ENCODE measurements around the gene AAK1. TPM values are rescaled to one million over a fixed set of nuclear protein-coding genes. Genes with fewer than 3 reads are reported as not detected.

Gene AAK1
- total RNA-seq, 4 donors from 2014 or later: 15.5 to 28.1 (median 24.4) TPM

DNA sequence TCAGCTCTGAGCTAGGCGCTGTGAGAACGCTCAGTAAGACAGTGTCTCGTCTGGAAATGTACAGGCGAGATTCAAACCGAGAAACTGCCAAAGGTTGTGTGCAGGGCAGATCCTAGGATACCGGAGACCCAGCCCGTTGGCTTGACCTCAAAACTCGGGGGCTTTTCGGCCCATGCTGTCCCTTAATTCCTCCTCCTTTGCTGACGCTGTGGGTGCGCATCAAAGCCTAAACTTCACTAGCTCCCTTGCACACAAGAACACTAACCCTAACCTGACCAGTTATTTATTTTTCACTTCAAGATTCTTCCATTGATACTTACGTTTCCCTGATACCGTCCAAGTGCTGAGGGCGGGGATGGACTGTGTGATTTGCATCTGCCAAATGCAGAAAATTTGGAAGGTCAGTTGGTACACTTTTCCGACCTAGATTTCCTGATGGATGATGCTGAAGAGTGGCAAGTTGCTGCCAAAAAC is 1.0 kb upstream of the AAK1 start:
- 0 to 1% methylated on average over 14 to 15 of the region's 15 CpGs for WGBS, 2 donors
- intact Hi-C loops (cut with DNase I; ENCODE audit: low total_unique reads): no loop called here
- H3K4me3 ChIP-seq (ENCODE audit: low read depth, poor library complexity, severe bottlenecking): peak overlapping the region; percentile 81
- no peak for TF ChIP-seq POLR2A (IDR thresholded peaks at IDR 0.05)
- TF ChIP-seq, protein P1, sequence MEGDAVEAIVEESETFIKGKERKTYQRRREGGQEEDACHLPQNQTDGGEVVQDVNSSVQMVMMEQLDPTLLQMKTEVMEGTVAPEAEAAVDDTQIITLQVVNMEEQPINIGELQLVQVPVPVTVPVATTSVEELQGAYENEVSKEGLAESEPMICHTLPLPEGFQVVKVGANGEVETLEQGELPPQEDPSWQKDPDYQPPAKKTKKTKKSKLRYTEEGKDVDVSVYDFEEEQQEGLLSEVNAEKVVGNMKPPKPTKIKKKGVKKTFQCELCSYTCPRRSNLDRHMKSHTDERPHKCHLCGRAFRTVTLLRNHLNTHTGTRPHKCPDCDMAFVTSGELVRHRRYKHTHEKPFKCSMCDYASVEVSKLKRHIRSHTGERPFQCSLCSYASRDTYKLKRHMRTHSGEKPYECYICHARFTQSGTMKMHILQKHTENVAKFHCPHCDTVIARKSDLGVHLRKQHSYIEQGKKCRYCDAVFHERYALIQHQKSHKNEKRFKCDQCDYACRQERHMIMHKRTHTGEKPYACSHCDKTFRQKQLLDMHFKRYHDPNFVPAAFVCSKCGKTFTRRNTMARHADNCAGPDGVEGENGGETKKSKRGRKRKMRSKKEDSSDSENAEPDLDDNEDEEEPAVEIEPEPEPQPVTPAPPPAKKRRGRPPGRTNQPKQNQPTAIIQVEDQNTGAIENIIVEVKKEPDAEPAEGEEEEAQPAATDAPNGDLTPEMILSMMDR (IDR thresholded peaks at IDR 0.05): no peak
- DNase-seq (ENCODE audit: low spot score in 2 of 2): no peak

DNA sequence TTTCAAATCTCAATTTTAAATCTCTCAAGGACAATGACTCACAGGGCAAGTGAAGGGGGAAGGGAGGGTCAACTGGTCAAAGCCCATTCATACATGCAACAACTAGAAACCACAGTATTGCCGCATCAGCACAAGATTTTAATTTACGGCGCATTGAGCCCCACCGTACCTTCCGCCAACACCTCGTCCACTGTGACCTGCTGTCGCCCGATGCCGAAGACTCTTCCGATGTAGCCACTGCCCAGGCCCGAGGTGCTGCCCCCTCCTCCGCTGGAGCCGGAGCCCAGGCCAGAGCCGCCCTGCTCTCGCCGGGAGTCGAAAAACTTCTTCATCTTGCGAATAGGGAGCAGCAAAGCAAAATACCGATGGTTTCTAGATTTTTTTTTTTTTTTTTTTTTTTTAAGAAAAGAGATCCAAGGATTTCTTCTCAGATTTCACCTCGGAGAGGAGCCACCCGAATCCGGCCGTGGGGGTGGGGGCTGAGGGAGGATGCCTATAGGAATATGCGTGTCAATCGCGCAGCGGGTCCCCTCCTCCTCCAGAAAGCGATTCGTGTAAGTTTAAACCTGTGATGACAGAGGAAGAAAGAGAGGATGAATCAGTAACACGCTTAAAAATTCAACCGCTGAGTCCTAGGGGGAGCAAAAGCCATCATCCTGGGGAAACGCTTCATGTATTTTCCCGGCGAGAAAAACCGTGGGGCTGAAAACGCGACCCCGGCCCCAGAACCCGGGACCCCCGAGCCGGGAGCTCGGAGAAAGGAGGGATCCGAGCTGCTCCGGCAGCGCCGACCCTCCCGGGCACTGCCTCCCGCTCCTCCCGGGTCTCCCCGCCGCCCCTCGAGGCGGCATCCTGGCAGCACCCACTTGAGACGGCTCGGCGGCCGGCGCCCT is 584 bp downstream of the AAK1 start:
- peak in 1 of 2 donors; percentile 49 for DNase-seq (ENCODE audit: low spot score in 2 of 2)
- intact Hi-C loops (cut with DNase I; ENCODE audit: low total_unique reads): no loop called here
- H3K4me3 ChIP-seq (ENCODE audit: low read depth, poor library complexity, severe bottlenecking): peak overlapping the region; percentile 81
- TF ChIP-seq POLR2A (IDR thresholded peaks at IDR 0.05): no peak
- TF ChIP-seq, protein P1 (IDR thresholded peaks at IDR 0.05): no peak
- WGBS, 2 donors: 0 to 1% methylated on average over 44 to 46 of the region's 58 CpGs

DNA sequence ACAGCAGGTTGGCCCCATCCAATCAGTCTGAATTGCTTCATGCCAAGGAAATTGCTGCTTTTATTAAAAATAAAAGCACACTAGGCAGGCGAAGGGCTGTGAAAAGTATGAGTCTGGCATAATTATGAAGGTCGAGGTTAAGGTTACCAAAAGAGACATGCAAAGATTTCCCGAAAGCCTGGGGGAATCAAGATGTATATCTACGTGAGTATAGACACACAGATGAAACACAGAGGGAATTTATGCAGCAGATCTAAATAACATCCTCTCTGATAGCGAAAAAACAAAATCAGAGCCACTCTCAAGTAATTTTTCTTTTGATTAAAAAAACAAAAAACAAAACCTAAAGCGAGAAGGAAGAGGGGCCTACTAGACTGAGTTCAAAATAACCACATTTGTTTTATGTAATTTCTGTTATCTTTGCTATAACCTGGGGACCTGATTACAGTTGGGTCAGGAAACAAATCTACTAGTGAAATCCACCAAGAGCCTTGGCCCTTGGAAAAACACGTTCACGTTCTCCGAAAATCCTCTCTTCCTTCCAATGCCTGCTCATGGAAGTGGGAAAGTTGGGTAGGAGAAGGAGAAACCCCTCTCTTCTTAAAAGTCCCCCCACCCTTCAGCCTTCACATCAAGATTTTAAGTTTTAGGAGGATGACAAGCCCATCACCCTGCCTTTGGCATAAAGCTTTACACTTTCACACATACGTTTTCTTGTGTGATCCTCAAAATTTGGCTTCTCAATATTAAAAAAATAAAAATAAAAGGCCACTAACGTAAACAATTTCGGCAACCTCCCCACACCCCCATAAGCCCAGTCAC is 1.4 kb downstream of the AAK1 start:
- WGBS, 2 donors: 13 to 15% methylated on average over 12 of the region's 12 CpGs
- intact Hi-C loops (cut with DNase I; ENCODE audit: low total_unique reads): no loop called here
- H3K4me3 ChIP-seq (ENCODE audit: low read depth, poor library complexity, severe bottlenecking): peak overlapping the region; percentile 81
- TF ChIP-seq, protein P1 (IDR thresholded peaks at IDR 0.05): no peak
- TF ChIP-seq POLR2A (IDR thresholded peaks at IDR 0.05): no peak
- DNase-seq (ENCODE audit: low spot score in 2 of 2): no peak

DNA sequence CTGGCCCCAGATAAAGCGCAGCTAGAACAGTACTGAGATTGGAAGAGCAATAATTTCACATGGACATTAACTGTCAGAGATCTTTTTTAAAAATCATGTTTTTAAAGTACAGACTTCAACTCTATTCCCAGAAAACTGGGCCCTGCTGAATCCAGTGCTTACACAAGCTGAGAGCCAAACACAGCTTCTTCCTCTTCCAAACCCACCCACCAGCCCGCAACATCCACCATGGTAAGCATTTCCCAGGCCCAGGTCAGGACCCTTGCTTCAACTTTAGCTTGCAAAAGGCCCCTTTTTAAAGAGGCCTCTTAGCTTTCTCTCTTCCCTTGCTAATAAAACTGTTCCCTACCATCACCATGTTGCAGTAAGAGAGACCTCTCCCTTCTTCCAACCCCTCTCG is 2.1 kb downstream of the AAK1 start:
- intact Hi-C loops (cut with DNase I; ENCODE audit: low total_unique reads): no loop called here
- no peak overlapping the region for H3K4me3 ChIP-seq (ENCODE audit: low read depth, poor library complexity, severe bottlenecking)
- TF ChIP-seq, protein P1 (IDR thresholded peaks at IDR 0.05): no peak
- TF ChIP-seq POLR2A (IDR thresholded peaks at IDR 0.05): no peak
- no peak for DNase-seq (ENCODE audit: low spot score in 2 of 2)
- WGBS, 2 donors: 38 to 50% methylated on average over 3 of the region's 3 CpGs

DNA sequence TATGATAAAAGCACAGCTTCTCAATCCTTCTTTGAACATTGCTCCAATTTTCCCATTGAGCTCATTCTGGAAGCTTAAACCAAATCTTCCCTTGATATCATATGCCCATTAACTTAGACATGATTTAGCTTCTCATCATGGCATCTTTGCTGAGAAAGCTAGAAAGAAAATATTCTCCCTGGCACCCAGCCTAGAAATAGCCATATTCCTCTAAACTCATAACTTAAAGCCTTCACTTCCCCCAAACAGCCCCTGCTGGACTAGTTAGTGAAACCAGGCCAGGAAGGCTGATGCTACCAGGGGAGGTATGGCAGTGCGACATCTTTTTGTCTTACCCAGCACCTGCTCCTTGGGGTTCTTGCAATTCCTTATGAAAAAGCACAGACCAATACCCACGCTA is 4.3 kb downstream of the AAK1 start:
- H3K4me3 ChIP-seq (ENCODE audit: low read depth, poor library complexity, severe bottlenecking): no peak overlapping the region
- TF ChIP-seq, protein P1 (IDR thresholded peaks at IDR 0.05): no peak
- TF ChIP-seq POLR2A (IDR thresholded peaks at IDR 0.05): no peak
- WGBS, 2 donors: 85 to 87% methylated on average over 2 of the region's 2 CpGs
- no peak for DNase-seq (ENCODE audit: low spot score in 2 of 2)
- intact Hi-C loops (cut with DNase I; ENCODE audit: low total_unique reads): no loop called here

All from lower leg skin (tissue), 4 donors.